Measurements from ENCODE around the gene CLRN1.

CLRN1 gene

GRCh38 chr3:150922611-150923010 lies 49.9 kb downstream of the CLRN1 start:
- Histone ChIP-seq H2AFZ (ENCODE audit: low read depth, low read length) (no peak overlapping the region), H3K79me2 (ENCODE audit: insufficient read depth, low read length) (no peaks in the 10 kb centered on the region), H3K9me3 (ENCODE audit: insufficient read depth, low read length, severe bottlenecking) (no peaks in the 10 kb centered on the region), H3K4me1 (ENCODE audit: insufficient read depth, low read length) (no peaks in the 10 kb centered on the region), H3K9ac (ENCODE audit: low read depth, low read length) (no peak overlapping the region), H4K20me1 (ENCODE audit: insufficient read depth, low read length) (0 out of 2 replicates have a peak, but pooled peaks cover 4% of the 10 kb centered on the region), H3K4me2 (ENCODE audit: insufficient read depth, low read length) (no peak overlapping the region), H3K27me3 (ENCODE audit: insufficient read depth, low read length, poor library complexity) (peaks cover 27% of the 10 kb centered on the region), H3K27ac (ENCODE audit: low read length) (no peak overlapping the region), H3K4me3 (ENCODE audit: low read depth in 1 of 2, low read length in 2 of 2) (no peak overlapping the region), H3K36me3 (ENCODE audit: insufficient read depth, low read length) (no peaks in the 10 kb centered on the region)
- TF ChIP-seq EZH2 (IDR thresholded peaks at IDR 0.05; ENCODE audit: borderline replicate concordance, low read depth, low read length, severe bottlenecking) (no peak), CTCF (IDR thresholded peaks at IDR 0.05; ENCODE audit: borderline replicate concordance, extremely low read depth, low read length, poor library complexity, severe bottlenecking) (no peak)
- ATAC-seq (ENCODE audit: insufficient read depth, low read depth) (no peak), DNase-seq (no peak)

- Histone ChIP-seq H3K27me3 (ENCODE audit: insufficient read depth, low read length, poor library complexity) (peaks cover 26% of the 10 kb centered on the region), H3K4me2 (ENCODE audit: insufficient read depth, low read length) (no peak overlapping the region), H3K4me1 (ENCODE audit: insufficient read depth, low read length) (no peaks in the 10 kb centered on the region), H3K4me3 (ENCODE audit: low read depth in 1 of 2, low read length in 2 of 2) (no peak overlapping the region), H3K79me2 (ENCODE audit: insufficient read depth, low read length) (no peaks in the 10 kb centered on the region), H3K27ac (ENCODE audit: low read length) (no peak overlapping the region), H4K20me1 (ENCODE audit: insufficient read depth, low read length) (0 out of 2 replicates have a peak, but pooled peaks cover 4% of the 10 kb centered on the region), H3K9ac (ENCODE audit: low read depth, low read length) (no peak overlapping the region), H3K9me3 (ENCODE audit: insufficient read depth, low read length, severe bottlenecking) (no peaks in the 10 kb centered on the region), H2AFZ (ENCODE audit: low read depth, low read length) (no peak overlapping the region), H3K36me3 (ENCODE audit: insufficient read depth, low read length) (no peaks in the 10 kb centered on the region)
- ATAC-seq (ENCODE audit: insufficient read depth, low read depth), result no peak
- DNase-seq, result no peak
- no peak for TF ChIP-seq EZH2 (IDR thresholded peaks at IDR 0.05; ENCODE audit: borderline replicate concordance, low read depth, low read length, severe bottlenecking)
- TF ChIP-seq CTCF (IDR thresholded peaks at IDR 0.05; ENCODE audit: borderline replicate concordance, extremely low read depth, low read length, poor library complexity, severe bottlenecking), result no peak
These were observed 51.3 kb downstream of the CLRN1 start for GRCh38 chr3:150921209-150921608.

DNA sequence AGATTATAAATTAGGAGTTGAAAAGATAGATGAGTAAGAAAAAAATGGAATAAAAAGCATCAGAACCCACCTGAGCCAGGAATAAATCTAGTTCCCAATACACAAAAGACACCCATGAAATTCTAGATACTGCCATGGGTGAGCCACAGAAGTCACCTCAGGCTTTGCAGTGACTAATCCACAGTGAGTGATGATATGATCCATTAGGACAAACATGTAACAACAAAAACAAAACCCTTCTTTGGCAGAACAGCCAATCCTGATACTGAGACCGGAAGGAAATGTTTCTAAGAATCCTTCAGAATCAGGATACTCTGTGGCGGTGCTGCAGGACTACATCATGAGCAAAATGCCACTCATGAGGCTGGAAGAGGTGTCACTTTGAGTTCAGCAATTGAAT lies 52.3 kb downstream of the CLRN1 start:
- H3K9ac ChIP-seq (ENCODE audit: low read depth, low read length), result no peak overlapping the region
- H3K9me3 ChIP-seq (ENCODE audit: insufficient read depth, low read length, severe bottlenecking), result no peaks in the 10 kb centered on the region
- H3K4me2 ChIP-seq (ENCODE audit: insufficient read depth, low read length), result no peak overlapping the region
- H4K20me1 ChIP-seq (ENCODE audit: insufficient read depth, low read length), result 0 out of 2 replicates have a peak, but pooled peaks cover 4% of the 10 kb centered on the region
- no peaks in the 10 kb centered on the region for H3K4me1 ChIP-seq (ENCODE audit: insufficient read depth, low read length)
- no peak overlapping the region for H3K27ac ChIP-seq (ENCODE audit: low read length)
- ATAC-seq (ENCODE audit: insufficient read depth, low read depth) (no peak), DNase-seq (no peak)
- no peaks in the 10 kb centered on the region for H3K79me2 ChIP-seq (ENCODE audit: insufficient read depth, low read length)
- no peak overlapping the region for H3K4me3 ChIP-seq (ENCODE audit: low read depth in 1 of 2, low read length in 2 of 2)
- TF ChIP-seq EZH2 (IDR thresholded peaks at IDR 0.05; ENCODE audit: borderline replicate concordance, low read depth, low read length, severe bottlenecking) (no peak), CTCF (IDR thresholded peaks at IDR 0.05; ENCODE audit: borderline replicate concordance, extremely low read depth, low read length, poor library complexity, severe bottlenecking) (no peak)
- H3K27me3 ChIP-seq (ENCODE audit: insufficient read depth, low read length, poor library complexity), result peaks cover 19% of the 10 kb centered on the region
- H2AFZ ChIP-seq (ENCODE audit: low read depth, low read length), result no peak overlapping the region
- H3K36me3 ChIP-seq (ENCODE audit: insufficient read depth, low read length), result no peaks in the 10 kb centered on the region

GRCh38 chr3:150917951-150918350 lies 54.6 kb downstream of the CLRN1 start:
- Histone ChIP-seq H3K79me2 (ENCODE audit: insufficient read depth, low read length) (no peaks in the 10 kb centered on the region), H4K20me1 (ENCODE audit: insufficient read depth, low read length) (no peaks in the 10 kb centered on the region), H3K9ac (ENCODE audit: low read depth, low read length) (no peak overlapping the region), H3K4me1 (ENCODE audit: insufficient read depth, low read length) (no peaks in the 10 kb centered on the region), H3K27me3 (ENCODE audit: insufficient read depth, low read length, poor library complexity) (peaks cover 10% of the 10 kb centered on the region), H3K4me3 (ENCODE audit: low read depth in 1 of 2, low read length in 2 of 2) (no peak overlapping the region), H3K4me2 (ENCODE audit: insufficient read depth, low read length) (no peak overlapping the region), H3K36me3 (ENCODE audit: insufficient read depth, low read length) (no peaks in the 10 kb centered on the region), H2AFZ (ENCODE audit: low read depth, low read length) (no peak overlapping the region), H3K9me3 (ENCODE audit: insufficient read depth, low read length, severe bottlenecking) (no peaks in the 10 kb centered on the region), H3K27ac (ENCODE audit: low read length) (no peak overlapping the region)
- ATAC-seq (ENCODE audit: insufficient read depth, low read depth) (no peak), DNase-seq (no peak)
- TF ChIP-seq EZH2 (IDR thresholded peaks at IDR 0.05; ENCODE audit: borderline replicate concordance, low read depth, low read length, severe bottlenecking) (no peak), CTCF (IDR thresholded peaks at IDR 0.05; ENCODE audit: borderline replicate concordance, extremely low read depth, low read length, poor library complexity, severe bottlenecking) (no peak)

Measured in DND-41 (cell line).